ENCODE measurements around the gene CPNE5. TPM values are rescaled to one million over a fixed set of nuclear protein-coding genes. Genes with fewer than 3 reads are reported as not detected.

CPNE5 gene
- total RNA-seq, 1 donor from 2014 or later = 0.24 TPM

DNA sequence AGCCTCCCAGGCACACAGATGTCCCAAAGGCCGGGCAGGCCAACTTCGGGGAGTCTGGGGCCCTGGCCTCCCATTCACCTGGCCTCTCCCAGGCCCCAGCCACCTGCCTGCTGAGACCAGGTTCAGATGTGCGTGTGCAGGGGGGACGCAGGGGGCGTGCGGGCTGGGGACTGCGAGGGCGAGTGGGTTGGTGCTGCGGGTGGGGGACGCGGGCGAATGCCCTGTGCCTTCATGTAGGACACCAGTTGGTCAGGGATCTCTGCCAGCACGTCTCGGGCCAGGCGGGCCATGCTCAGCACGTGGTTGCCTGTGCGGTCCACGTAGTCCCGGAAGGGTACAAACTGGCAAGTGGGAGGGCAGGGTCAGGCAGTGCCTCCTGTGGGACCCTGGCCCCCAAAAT lies 97.1 kb downstream of the CPNE5 start:
- Mint-ChIP-seq H3K27me3 (peaks cover 16% of the 10 kb centered on the region), H3K9me3 (ENCODE audit: low read depth) (no peaks in the 10 kb centered on the region), H3K4me1 (ENCODE audit: low read depth) (peaks cover 10% of the 10 kb centered on the region), H3K27ac (no peak overlapping the region), H3K36me3 (ENCODE audit: insufficient read depth) (no peaks in the 10 kb centered on the region), H3K4me3 (ENCODE audit: low read depth) (no peak overlapping the region)
- no peak for DNase-seq (ENCODE audit: low spot score, unreplicated experiment)
- TF ChIP-seq, protein P1, sequence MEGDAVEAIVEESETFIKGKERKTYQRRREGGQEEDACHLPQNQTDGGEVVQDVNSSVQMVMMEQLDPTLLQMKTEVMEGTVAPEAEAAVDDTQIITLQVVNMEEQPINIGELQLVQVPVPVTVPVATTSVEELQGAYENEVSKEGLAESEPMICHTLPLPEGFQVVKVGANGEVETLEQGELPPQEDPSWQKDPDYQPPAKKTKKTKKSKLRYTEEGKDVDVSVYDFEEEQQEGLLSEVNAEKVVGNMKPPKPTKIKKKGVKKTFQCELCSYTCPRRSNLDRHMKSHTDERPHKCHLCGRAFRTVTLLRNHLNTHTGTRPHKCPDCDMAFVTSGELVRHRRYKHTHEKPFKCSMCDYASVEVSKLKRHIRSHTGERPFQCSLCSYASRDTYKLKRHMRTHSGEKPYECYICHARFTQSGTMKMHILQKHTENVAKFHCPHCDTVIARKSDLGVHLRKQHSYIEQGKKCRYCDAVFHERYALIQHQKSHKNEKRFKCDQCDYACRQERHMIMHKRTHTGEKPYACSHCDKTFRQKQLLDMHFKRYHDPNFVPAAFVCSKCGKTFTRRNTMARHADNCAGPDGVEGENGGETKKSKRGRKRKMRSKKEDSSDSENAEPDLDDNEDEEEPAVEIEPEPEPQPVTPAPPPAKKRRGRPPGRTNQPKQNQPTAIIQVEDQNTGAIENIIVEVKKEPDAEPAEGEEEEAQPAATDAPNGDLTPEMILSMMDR (IDR thresholded peaks at IDR 0.05; ENCODE audit: unreplicated experiment) = no peak

DNA sequence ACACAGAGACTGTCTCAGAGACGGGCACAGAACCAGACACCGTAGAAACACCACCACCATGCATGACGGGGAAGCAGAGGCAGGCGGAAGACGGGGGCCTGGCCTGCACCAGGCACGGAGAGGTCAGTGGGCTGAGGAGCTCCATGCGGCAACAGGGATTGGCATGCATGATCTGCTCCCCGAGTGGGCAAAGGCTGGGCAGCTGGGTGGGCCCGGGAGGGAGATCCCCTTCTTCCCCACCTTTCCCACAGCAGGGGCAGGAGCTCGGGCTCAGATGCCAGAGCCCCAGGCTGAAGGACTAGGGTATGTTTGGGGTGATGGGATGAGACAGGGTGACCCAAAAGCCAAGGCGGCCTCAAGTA lies 98.4 kb downstream of the CPNE5 start:
- H3K36me3 Mint-ChIP-seq (ENCODE audit: insufficient read depth) = no peaks in the 10 kb centered on the region
- peaks cover 7% of the 10 kb centered on the region for H3K27me3 Mint-ChIP-seq
- H3K9me3 Mint-ChIP-seq (ENCODE audit: low read depth) = no peaks in the 10 kb centered on the region
- DNase-seq (ENCODE audit: low spot score, unreplicated experiment) = no peak
- TF ChIP-seq, protein P1 (IDR thresholded peaks at IDR 0.05; ENCODE audit: unreplicated experiment) = no peak
- no peak overlapping the region for H3K4me3 Mint-ChIP-seq (ENCODE audit: low read depth)
- no peak overlapping the region for H3K27ac Mint-ChIP-seq
- peaks cover 10% of the 10 kb centered on the region for H3K4me1 Mint-ChIP-seq (ENCODE audit: low read depth)

DNA sequence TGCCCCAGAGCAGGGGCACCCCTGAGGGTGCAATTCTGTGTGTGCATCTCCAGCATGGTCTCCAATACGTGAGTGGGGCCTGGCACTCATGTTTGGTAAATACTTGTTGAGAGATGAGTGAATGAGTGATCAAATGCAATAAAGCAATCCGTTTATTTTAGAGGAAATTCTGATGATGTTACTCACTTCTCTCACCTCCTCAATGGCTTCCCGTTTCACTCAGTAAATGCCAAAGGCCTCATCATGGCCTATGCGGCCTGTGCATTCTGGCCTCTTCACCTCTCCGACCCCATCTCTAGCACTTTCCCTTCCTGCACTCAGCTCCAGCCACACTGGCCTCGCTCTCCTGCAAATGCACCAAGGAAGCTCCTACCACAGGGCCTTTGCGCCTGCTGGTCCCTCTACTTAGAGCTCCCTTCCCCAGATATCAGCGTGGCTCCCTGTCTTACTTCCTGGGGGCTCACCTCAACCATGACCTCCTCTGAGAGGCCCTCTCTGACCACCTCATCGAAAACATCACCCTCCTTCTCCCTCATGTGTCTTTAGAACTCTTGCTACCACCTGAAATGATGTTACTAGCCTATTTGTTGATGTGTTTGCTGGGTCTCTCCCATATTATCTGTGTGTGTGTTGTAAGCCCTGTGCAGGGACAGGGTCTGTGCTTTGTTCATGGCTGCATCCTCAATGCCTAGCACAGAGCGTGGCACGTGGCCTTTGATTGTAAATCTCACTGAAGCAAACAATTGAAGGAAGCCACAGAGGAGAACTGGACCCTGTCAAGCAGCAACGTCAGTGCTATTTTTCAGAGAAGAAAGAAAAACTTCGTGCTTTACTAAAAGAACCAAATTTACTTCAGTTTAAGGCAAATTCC lies 99.1 kb downstream of the CPNE5 start:
- Mint-ChIP-seq H3K27me3 (peaks cover 8% of the 10 kb centered on the region), H3K9me3 (ENCODE audit: low read depth) (no peaks in the 10 kb centered on the region)

DNA sequence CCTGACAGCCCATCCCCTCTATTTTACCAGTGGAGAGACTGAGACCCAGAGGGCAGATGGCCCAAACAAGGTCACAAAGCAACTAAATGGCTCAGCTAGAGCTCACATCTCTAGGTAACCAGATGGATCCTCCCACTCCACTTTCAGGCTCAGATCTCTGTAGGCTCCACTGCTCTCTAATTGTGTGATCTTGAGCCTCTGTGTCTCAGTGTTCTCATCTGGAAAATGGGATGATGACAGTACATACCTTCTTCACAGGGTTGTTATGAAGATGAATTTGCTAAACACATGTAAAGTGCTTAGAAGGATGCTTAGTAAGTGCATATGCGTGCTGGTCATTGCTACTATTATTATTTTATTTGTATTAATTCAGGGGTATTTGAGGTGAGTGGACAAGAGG lies 101.1 kb downstream of the CPNE5 start:
- no peak overlapping the region for H3K27ac Mint-ChIP-seq
- peaks cover 4% of the 10 kb centered on the region for H3K4me1 Mint-ChIP-seq (ENCODE audit: low read depth)
- H3K9me3 Mint-ChIP-seq (ENCODE audit: low read depth) = no peaks in the 10 kb centered on the region

More for the DNA sequence above, 99.1 kb downstream of the CPNE5 start:
- peaks cover 10% of the 10 kb centered on the region for H3K4me1 Mint-ChIP-seq (ENCODE audit: low read depth)
- H3K36me3 Mint-ChIP-seq (ENCODE audit: insufficient read depth) = no peaks in the 10 kb centered on the region
- no peak overlapping the region for H3K27ac Mint-ChIP-seq
- TF ChIP-seq, protein P1 (IDR thresholded peaks at IDR 0.05; ENCODE audit: unreplicated experiment) = no peak
- H3K4me3 Mint-ChIP-seq (ENCODE audit: low read depth) = no peak overlapping the region
- DNase-seq (ENCODE audit: low spot score, unreplicated experiment) = no peak

DNA sequence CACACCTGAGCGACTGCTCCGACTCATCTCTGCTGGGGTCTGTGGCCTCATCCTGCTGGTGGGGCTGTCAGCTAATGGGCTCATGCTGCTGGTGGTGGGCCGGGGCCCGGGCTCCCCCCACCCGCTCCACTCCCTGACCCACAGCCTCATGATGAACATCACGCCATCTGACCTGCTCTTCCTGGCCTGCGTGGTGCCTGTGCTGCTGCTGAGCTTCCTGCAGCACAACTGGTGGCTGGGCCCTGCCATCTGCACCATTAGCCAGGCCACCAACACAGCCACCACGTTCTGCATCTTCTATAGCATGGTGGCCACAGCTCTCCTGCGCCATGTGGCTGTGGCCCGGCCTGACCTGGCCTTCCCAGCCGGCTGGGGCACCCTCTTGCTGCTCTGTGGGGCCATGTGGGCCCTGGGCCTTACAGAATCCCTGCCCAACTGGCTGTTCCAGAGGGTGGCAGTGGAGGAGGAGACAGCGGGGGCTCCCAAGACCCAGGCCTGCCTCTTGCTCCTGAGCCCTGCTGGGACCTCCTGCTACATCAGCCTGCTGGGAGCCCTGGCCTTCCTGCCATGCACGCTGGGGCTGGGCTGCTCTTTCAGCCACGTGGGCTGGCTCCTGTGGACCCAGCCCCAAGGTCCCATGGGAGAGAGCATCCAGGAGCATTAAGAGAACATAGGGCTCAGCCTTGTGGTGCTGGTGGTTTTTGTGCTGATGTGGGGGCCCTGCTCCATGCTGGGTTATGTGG lies 102.0 kb downstream of the CPNE5 start:
- no peaks in the 10 kb centered on the region for H3K36me3 Mint-ChIP-seq (ENCODE audit: insufficient read depth)
- H3K9me3 Mint-ChIP-seq (ENCODE audit: low read depth) = no peaks in the 10 kb centered on the region
- no peak overlapping the region for H3K27ac Mint-ChIP-seq
- DNase-seq (ENCODE audit: low spot score, unreplicated experiment) = no peak
- TF ChIP-seq, protein P1 (IDR thresholded peaks at IDR 0.05; ENCODE audit: unreplicated experiment) = no peak
- no peak overlapping the region for H3K4me3 Mint-ChIP-seq (ENCODE audit: low read depth)
- peaks cover 21% of the 10 kb centered on the region for H3K27me3 Mint-ChIP-seq
- no peaks in the 10 kb centered on the region for H3K4me1 Mint-ChIP-seq (ENCODE audit: low read depth)

More for the DNA sequence above, 101.1 kb downstream of the CPNE5 start:
- DNase-seq (ENCODE audit: low spot score, unreplicated experiment) = no peak
- H3K36me3 Mint-ChIP-seq (ENCODE audit: insufficient read depth) = no peaks in the 10 kb centered on the region
- no peak overlapping the region for H3K4me3 Mint-ChIP-seq (ENCODE audit: low read depth)
- TF ChIP-seq, protein P1 (IDR thresholded peaks at IDR 0.05; ENCODE audit: unreplicated experiment) = no peak
- H3K27me3 Mint-ChIP-seq = peaks cover 21% of the 10 kb centered on the region
